GF-D8 (cell line): ENCODE results near the gene TAPBPL.
"Not testable (repeated sequence)": the region's sequence is repeated elsewhere in the genome, so short reads cannot be mapped to it uniquely, and the experiment has no call there.

Experiments
- DNase-seq: peaks from one replicate; lab custom pipeline; 2025; lab: John Stamatoyannopoulos, UW

Gene TAPBPL

GRCh38 chr12:6463858-6464257 lies 12.0 kb downstream of the TAPBPL start:
- DNase-seq, result no peak

- no peak for DNase-seq
These were observed 12.7 kb downstream of the TAPBPL start for GRCh38 chr12:6464531-6464930.

GRCh38 chr12:6465467-6466183 lies 13.8 kb downstream of the TAPBPL start:
- peak; percentile 15 for DNase-seq

DNA sequence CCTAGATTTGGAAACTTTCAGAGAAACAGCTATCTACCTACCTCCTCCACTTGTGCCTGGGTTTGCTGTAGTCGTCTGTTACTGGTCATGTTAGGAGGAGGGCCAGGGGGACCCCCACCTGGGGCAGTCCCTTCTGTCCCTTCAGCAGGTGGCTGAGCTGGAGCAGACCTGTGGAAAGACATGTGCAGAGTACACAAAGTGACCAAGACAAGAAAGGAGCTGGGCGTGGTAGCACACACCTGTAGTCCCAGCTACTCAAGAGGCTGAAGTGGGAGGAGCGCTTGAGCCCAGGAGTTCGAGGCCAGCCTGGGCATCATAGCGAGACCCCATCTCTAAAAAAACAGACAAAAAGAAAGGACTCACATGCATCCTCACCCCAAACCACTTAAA lies 14.3 kb downstream of the TAPBPL start:
- DNase-seq, result no peak

DNA sequence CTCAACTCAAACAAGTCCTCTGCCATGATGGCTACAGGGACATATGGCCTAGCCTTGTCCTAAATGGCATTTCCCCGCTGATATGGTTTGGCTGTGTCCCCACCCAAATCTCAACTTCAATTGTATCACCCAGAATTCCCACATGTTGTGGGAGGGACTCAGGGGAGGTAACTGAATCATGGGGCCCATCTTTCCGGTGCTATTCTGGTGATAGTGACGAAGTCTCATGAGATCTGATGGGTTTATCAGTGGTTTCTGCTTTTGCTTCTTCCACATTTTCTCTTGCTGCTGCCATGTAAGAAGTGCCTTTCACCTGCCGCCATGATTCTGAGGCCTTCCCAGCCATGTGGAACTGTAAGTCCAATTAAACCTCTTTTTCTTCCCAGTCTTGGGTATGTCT lies 14.9 kb downstream of the TAPBPL start:
- DNase-seq, result not testable (repeated sequence)

DNA sequence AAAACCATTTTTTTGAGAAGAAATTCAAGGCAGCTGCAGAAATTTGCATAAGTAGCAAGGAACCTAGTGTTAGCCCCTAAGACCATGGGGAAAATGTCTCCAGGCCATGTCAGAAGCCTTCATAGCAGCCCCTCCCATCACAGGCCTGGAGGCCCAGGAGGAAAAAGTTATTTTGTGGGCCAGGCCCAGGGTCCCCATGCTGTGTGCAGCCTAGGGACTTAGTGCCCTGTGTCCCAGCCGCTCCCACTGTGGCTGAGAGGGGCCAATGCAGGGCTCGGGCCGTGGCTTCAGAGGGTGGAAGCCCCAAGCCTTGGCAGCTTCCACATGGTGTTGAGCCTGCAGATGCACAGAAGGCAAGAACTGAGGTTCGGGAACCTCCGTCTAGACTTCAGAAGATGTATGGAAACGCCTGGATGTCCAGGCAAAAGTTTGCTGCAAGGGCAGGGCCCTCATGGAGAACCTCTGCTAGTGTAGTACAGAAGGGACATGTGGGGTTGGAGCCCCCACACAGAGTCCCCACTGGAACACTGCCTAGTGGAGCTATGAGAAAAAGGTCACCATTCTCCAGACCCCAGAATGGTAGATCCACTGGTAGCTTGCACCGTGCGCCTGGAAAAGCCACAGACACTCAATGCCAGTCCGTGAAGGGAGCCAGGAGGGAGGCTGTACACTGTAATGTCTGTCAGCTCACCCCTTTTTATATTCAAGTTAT lies 15.9 kb downstream of the TAPBPL start:
- not testable (repeated sequence) for DNase-seq

- DNase-seq, result no peak
These were observed 16.4 kb downstream of the TAPBPL start for GRCh38 chr12:6468283-6468575.

DNA sequence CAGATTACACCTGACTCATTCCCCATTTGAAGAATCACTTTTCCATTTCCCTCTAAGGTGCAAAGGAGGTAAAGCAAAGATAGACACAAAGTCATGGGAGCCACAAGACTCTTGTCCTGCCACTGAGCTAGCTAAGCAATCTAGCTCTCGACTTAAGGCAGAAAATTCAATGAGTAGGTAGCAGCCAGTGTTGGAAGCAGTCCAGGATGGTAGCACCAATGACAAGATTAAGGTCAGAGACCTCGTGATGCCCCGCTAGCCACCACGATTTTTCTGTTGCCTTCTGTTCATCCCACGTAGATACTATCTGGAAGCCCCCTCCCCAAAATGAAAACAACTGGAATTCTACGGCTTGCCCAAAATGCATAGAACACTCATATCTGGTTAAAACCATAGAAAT lies 17.2 kb downstream of the TAPBPL start:
- DNase-seq, result no peak

DNA sequence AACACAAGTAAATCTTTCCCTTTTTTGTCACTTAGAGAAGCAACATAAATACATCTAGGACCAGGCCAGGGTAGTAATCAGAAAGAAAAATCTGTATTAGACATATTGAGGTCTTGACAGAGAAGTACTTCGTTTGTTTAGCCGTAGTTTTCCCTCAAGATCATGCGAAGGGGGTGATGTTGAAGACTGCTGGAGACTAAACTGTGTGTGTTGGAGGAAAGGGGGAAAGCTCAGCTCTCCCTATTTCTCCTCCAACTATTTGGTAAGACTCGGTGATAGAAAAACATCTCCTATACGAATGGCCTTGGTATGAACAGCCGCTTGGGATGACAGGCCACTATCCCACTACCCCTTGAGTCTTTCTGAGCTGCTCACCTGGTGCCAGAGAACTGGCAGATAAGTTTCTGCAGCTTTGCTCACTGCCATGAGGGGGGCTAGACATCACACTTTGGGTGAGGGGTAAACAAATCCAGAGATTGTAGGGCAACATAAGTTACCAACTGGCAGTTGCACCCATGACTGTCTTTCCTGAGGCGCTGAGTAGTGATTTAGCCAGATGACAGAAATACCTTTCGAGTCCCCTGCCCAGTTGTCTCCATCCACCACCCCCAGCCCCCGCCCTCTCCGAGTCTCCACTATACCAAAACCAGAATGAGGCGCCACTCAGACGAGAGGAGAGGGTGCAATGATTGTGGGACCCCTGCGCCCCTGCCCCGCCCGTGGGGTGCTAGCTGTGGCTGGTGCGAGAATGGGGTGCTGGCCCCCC lies 17.9 kb downstream of the TAPBPL start:
- DNase-seq, result no peak

DNA sequence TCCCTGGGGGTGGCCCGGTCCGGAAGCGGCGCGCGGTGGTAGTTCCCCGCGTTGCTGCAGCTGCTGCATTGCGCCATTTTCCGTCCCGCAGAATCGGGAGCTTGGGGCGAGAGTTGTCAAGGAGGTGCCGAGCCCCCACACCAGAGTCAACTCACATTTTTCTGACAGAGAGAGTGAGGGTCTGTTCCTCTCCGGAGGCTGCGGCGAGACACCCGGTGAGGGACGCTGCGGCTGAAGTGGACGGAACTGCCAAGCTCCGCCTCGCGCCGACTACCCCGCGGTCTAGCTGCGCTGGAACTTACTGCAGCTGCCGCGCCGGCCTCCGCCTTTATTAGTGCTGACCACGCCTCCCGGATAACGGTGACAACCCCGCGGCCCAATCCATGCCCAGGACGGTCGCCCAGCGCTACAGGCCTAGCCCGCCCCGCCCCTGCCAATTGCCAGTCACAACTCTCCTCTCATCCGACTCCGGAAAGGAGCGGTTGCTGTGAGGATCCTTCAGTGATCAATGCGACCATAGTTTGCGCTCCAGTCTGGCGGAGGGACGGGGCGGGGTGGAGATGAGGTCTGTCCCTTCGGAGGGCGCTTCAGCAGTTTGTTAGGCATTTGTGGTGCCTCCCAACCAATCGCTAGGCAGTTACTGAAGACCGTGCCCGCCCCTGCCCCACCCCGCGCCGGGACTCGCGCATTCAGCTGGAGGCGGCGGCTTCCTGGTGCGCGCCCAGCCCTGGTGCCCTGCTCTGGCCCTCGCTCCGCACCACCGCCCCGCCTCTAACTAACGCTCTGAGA lies 18.7 kb downstream of the TAPBPL start, which contains the start of gene VAMP1:
Gene VAMP1 (minus strand): TSS at position 303 of the 789 bp plus-strand sequence. CDS start 146 bp downstream, at position 157.
- peak; percentile 91 for DNase-seq

DNA sequence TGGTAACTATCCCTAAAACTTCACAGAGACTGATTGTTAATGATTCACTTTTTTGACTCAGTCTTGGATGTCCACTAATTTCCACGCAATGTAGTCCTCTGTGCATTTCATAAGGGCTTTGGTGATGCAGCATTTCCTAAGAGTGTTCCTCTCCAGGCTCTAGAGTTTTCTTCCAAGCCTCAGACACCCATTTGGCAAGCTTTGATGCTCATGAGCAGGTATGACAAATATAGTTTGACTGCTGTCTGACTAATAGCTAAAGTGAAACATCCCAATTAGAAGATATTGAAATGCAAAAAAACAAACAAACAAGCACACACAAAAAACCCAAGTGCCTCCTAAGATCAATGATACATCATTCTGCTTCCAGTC lies 20.1 kb downstream of the TAPBPL start:
- no peak for DNase-seq

GRCh38 chr12:6472491-6472890 lies 20.6 kb downstream of the TAPBPL start:
- no peak for DNase-seq

DNA sequence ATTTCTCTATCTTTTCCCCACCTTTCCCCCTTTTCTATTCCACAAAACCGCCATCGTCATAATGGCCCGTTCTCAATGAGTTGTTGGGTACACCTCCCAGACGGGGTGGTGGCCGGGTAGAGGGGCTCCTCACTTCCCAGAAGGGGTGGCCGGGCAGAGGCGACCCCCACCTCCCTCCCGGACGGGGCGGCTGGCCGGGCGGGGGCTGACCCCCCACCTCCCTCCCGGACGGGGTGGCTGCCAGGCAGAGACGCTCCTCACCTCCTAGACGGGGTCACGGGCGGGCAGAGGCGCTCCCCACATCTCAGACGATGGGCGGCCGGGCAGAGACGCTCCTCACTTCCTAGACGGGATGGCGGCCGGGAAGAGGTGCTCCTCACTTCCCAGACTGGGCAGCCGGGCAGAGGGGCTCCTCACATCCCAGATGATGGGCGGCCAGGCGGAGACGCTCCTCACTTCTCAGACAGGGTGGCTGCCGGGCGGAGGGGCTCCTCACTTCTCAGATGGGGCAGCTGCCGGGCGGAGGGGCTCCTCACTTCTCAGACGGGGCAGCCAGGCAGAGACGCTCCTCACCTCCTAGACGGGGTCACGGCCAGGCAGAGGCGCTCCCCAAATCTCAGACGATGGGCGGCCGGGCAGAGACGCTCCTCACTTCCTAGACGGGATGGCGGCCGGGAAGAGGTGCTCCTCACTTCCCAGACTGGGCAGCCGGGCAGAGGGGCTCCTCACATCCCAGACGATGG lies 23.6 kb downstream of the TAPBPL start:
- DNase-seq, result not testable (repeated sequence)

DNA sequence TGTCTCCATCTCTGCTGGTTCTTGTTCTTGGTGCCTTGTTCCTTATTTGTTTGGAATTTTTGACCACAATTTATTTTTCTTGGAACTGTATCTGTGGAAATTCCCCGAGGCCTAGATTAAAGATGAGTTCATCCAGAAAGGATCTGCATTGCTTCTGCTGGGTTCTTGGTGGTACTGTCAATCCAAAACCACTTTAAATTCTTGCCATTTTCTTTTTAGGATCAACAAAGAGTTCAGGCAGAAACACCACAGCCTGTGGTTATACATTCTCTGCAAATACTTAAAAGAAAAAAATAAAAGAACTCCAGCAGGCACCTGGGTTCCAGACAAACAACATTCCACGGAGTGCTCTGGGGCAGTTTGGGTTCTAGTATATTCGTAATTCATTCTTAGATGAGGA lies 24.6 kb downstream of the TAPBPL start:
- DNase-seq, result no peak

DNA sequence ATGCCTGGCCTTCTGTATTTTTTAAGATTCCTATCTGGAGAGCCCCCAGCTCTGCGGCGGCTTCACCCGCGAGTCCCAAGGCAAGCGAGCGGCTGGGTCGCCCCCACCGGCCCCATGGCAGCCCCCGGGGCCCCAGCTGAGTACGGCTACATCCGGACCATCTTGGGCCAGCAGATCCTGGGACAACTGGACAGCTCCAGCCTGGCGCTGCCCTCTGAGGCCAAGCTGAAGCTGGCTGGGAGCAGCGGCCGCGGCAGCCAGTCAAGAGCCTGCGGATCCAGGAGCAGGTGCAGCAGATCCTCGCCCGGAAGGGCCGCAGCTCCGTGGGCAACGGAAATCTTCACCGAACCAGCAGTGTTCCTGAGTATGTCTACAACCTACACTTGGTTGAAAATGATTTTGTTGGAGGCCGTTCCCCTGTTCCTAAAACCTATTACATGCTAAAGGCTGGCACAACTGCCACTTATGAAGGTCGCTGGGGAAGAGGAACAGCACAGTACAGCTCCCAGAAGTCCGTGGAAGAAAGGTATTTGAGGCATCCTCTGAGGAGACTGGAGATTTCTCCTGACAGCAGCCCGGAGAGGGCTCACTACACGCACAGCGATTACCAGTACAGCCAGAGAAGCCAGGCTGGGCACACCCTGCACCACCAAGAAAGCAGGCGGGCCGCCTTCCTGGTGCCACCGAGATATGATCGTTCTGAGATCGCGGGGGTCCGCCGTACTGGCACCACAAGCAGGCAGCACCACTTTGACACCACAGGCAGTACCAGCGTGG lies 25.9 kb downstream of the TAPBPL start:
- DNase-seq, result not testable (repeated sequence)

GRCh38 chr12:6478416-6478815 lies 26.6 kb downstream of the TAPBPL start:
- DNase-seq, result no peak

- DNase-seq, result no peak
These were observed 36.4 kb downstream of the TAPBPL start for GRCh38 chr12:6488240-6488639.

DNA sequence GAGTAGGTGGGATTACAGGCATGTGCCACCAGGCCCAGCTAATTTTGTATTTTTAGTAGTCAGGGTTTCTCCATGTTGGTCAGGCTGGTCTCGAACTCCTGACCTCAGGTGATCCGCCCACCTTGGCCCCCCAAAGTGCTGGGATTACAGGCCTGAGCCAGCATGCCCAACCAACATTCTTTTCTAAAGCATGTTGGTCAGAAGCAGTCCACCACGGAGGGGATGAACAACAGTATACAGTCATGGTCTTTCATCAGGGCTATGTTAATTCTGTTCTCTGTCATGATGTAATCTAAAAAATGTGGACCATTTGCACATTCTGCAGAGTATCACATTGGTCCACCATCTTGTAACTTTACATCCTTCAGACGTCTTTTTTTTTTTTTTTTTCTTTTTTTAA lies 37.6 kb downstream of the TAPBPL start:
- no peak for DNase-seq

GRCh38 chr12:6490673-6491072 lies 38.8 kb downstream of the TAPBPL start:
- DNase-seq, result not testable (repeated sequence)

GRCh38 chr12:6492838-6493496 lies 41.1 kb downstream of the TAPBPL start, which contains the start of gene MRPL51:
TSS of gene MRPL51 (minus strand) at chr12:6493262. CDS start at chr12:6493136, 126 bp downstream.
- DNase-seq, result peak; percentile 79
